HepG2 (cell line): ENCODE data around the gene KLF7. TPM values are rescaled to one million over a fixed set of nuclear protein-coding genes. Genes with fewer than 3 reads are reported as not detected.

Experiments used
- ARHGAP35 ChIP-seq: sonication (generic); formaldehyde crosslinking; IDR thresholded peaks from 2 replicates; pipeline ENCODE4 v1.9.0; 2022; ENCODE audit warnings: mild to moderate bottlenecking, inconsistent platforms, moderate library complexity, missing genetic modification reagents, borderline replicate concordance
- BCL3 ChIP-seq: sonication (generic); formaldehyde crosslinking; IDR thresholded peaks from 2 replicates; pipeline ENCODE4 v1.5.1; 2020; ENCODE audit warnings: mild to moderate bottlenecking, missing genetic modification reagents, moderate library complexity
- ETV6 ChIP-seq: sonication (generic); formaldehyde crosslinking; conservative IDR thresholded peaks from 2 replicates; pipeline ENCODE4 v1.4.0; 2020; ENCODE audit warnings: missing genetic modification reagents
- NFRKB ChIP-seq: fragments of 450-650 bp; IDR thresholded peaks from 2 replicates; pipeline ENCODE4 v1.6.1; 2017
- REXO4 ChIP-seq: sonication (generic); formaldehyde crosslinking; IDR thresholded peaks from 2 replicates; pipeline ENCODE4 v1.8.0; 2022; ENCODE audit warnings: missing genetic modification reagents, mild to moderate bottlenecking, borderline replicate concordance
- SSRP1 ChIP-seq: IDR thresholded peaks from 2 replicates; pipeline ENCODE4 v1.6.1; 2016; ENCODE audit warnings: control low read depth
- TFDP1 ChIP-seq: IDR thresholded peaks from 2 replicates; pipeline ENCODE4 v1.6.1; 2016; ENCODE audit warnings: missing compliant biosample characterization, missing genetic modification reagents, borderline replicate concordance
- USF2 ChIP-seq, 2 experiments: sonication (generic) in 1 of 2; formaldehyde crosslinking in 1 of 2; IDR thresholded peaks; 2 replicates each; pipeline versions ENCODE4 v1.5.1 to v1.6.1; 2011 to 2020; ENCODE audit warnings: borderline replicate concordance in 1 of 2, low read depth in 1 of 2, low read length in 1 of 2, mild to moderate bottlenecking in 1 of 2, missing genetic modification reagents in 1 of 2, moderate library complexity in 1 of 2
- ZFP91 ChIP-seq: sonication (generic); formaldehyde crosslinking; IDR thresholded peaks from 2 replicates; pipeline ENCODE4 v1.9.0; 2022; ENCODE audit warnings: missing genetic modification reagents, mild to moderate bottlenecking, borderline replicate concordance
- ZNF160 ChIP-seq: sonication (generic); formaldehyde crosslinking; IDR thresholded peaks from 2 replicates; pipeline ENCODE4 v1.8.0; 2022; ENCODE audit warnings: mild to moderate bottlenecking, inconsistent platforms, missing genetic modification reagents
- ZNF225 ChIP-seq: sonication (generic); formaldehyde crosslinking; IDR thresholded peaks from 2 replicates; pipeline ENCODE4 v1.4.0; 2020; ENCODE audit warnings: mild to moderate bottlenecking, missing genetic modification reagents
- ZNF670 ChIP-seq: sonication (generic); formaldehyde crosslinking; IDR thresholded peaks from 2 replicates; pipeline ENCODE4 v1.8.0; 2022; ENCODE audit warnings: mild to moderate bottlenecking, missing genetic modification reagents, borderline replicate concordance
- ZNF788 ChIP-seq: sonication (generic); formaldehyde crosslinking; IDR thresholded peaks from 2 replicates; pipeline ENCODE4 v1.5.0; 2020; ENCODE audit warnings: mild to moderate bottlenecking, missing genetic modification reagents, borderline replicate concordance
- ZNF839 ChIP-seq: sonication (generic); formaldehyde crosslinking; IDR thresholded peaks from 2 replicates; pipeline ENCODE4 v1.4.0; 2020; ENCODE audit warnings: missing genetic modification reagents, mild to moderate bottlenecking, borderline replicate concordance
- polyA plus RNA-seq, 8 experiments: library from polyadenylated mRNA; depleted of rRNA in 3 of 8; stranded (reverse) in 7 of 8; unstranded in 1 of 8; fragments of >200 nt; fragmentation: Illumina TruSeq in 4 of 8; extraction: Trizol in 4 of 8; gene quantifications; 2 replicates each; pipeline versions ENCODE4 v1.2.1 to v1.2.3, GENCODE V29; 2011 to 2016; ENCODE audit warnings: low read depth in 4 of 8, missing spikeins in 1 of 8, mixed read lengths in 1 of 8; ENCODE audit not compliant: insufficient read depth in 1 of 8
- total RNA-seq, 5 experiments: library from RNA; depleted of rRNA; stranded (reverse); fragments of >200 nt; fragmentation: Illumina TruSeq; extraction: Trizol; gene quantifications; 2 replicates each; pipeline ENCODE4 v1.2.3, GENCODE V29; 2016; ENCODE audit warnings: low read depth in 1 of 5
- TF ChIP-seq, protein P1 (sequence below): sonication (generic); formaldehyde crosslinking; IDR thresholded peaks from 2 replicates; pipeline ENCODE4 v1.4.0; 2020; ENCODE audit warnings: missing genetic modification reagents

Gene KLF7
- total and polyA plus RNA-seq, 2 of the 13 experiments (the other 11 are each of a cell fraction or from before 2014, with no cell fraction given), result 2.6 to 5.4 TPM

GRCh38 chr2:207166349-207167098 is 776 bp upstream of the KLF7 start (continued):
- TF ChIP-seq ARHGAP35 (CRISPR knock-in tag), result no peak; the same call in 1 of the 2 replicates
- peak; percentile 61; the same call in 1 of the 2 replicates for TF ChIP-seq TFDP1 (CRISPR knock-in tag)
- no peak for TF ChIP-seq ETV6 (CRISPR knock-in tag)
- TF ChIP-seq SSRP1 (CRISPR knock-in tag), result no peak
- peak; percentile 27; the same call in 1 of the 2 replicates for TF ChIP-seq ZNF225 (CRISPR knock-in tag)
- TF ChIP-seq BCL3 (CRISPR knock-in tag), result no peak
- TF ChIP-seq, protein P1, sequence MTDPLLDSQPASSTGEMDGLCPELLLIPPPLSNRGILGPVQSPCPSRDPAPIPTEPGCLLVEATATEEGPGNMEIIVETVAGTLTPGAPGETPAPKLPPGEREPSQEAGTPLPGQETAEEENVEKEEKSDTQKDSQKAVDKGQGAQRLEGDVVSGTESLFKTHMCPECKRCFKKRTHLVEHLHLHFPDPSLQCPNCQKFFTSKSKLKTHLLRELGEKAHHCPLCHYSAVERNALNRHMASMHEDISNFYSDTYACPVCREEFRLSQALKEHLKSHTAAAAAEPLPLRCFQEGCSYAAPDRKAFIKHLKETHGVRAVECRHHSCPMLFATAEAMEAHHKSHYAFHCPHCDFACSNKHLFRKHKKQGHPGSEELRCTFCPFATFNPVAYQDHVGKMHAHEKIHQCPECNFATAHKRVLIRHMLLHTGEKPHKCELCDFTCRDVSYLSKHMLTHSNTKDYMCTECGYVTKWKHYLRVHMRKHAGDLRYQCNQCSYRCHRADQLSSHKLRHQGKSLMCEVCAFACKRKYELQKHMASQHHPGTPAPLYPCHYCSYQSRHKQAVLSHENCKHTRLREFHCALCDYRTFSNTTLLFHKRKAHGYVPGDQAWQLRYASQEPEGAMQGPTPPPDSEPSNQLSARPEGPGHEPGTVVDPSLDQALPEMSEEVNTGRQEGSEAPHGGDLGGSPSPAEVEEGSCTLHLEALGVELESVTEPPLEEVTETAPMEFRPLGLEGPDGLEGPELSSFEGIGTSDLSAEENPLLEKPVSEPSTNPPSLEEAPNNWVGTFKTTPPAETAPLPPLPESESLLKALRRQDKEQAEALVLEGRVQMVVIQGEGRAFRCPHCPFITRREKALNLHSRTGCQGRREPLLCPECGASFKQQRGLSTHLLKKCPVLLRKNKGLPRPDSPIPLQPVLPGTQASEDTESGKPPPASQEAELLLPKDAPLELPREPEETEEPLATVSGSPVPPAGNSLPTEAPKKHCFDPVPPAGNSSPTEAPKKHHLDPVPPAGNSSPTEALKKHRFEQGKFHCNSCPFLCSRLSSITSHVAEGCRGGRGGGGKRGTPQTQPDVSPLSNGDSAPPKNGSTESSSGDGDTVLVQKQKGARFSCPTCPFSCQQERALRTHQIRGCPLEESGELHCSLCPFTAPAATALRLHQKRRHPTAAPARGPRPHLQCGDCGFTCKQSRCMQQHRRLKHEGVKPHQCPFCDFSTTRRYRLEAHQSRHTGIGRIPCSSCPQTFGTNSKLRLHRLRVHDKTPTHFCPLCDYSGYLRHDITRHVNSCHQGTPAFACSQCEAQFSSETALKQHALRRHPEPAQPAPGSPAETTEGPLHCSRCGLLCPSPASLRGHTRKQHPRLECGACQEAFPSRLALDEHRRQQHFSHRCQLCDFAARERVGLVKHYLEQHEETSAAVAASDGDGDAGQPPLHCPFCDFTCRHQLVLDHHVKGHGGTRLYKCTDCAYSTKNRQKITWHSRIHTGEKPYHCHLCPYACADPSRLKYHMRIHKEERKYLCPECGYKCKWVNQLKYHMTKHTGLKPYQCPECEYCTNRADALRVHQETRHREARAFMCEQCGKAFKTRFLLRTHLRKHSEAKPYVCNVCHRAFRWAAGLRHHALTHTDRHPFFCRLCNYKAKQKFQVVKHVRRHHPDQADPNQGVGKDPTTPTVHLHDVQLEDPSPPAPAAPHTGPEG (CRISPR knock-in tag), result 0 out of 2 replicates have a peak, but pooled peaks have one; percentile 31
- no peak for TF ChIP-seq ZNF839 (CRISPR knock-in tag)
- no peak for TF ChIP-seq REXO4 (CRISPR knock-in tag)
- TF ChIP-seq ZNF788 (CRISPR knock-in tag), result no peak
- no peak for TF ChIP-seq ZNF670 (CRISPR knock-in tag)
- TF ChIP-seq ZNF160 (CRISPR knock-in tag), result peak; percentile 53; the same call in 1 of the 2 replicates
- TF ChIP-seq NFRKB, result no peak
- TF ChIP-seq ZFP91 (CRISPR knock-in tag), result peak; percentile 50; the same call in 1 of the 2 replicates
- TF ChIP-seq USF2 (IDR thresholded peaks at IDR 0.05; ENCODE audit: low read depth, low read length), result no peak
- no peak for TF ChIP-seq USF2 (CRISPR knock-in tag; IDR thresholded peaks at IDR 0.05; ENCODE audit: borderline replicate concordance)
